IPS-18c (cell line): ENCODE measurements around the gene EXOC7.
"Not testable (repeated sequence)": the region's sequence is repeated elsewhere in the genome, so short reads cannot be mapped to it uniquely, and the experiment has no call there.

Experiments
- H3K4me3 ChIP-seq: 2 replicates; pipeline ENCODE4 v1.7.0; 2013; ENCODE audit warnings: low read depth, mild to moderate bottlenecking, low read length, moderate library complexity; ENCODE audit not compliant: insufficient read depth
- H3K9me3 ChIP-seq: one replicate; pipeline ENCODE4 v1.6.1; 2013; ENCODE audit warnings: mild to moderate bottlenecking, low read length, moderate library complexity; ENCODE audit not compliant: control insufficient read depth, insufficient read depth

The EXOC7 gene

DNA sequence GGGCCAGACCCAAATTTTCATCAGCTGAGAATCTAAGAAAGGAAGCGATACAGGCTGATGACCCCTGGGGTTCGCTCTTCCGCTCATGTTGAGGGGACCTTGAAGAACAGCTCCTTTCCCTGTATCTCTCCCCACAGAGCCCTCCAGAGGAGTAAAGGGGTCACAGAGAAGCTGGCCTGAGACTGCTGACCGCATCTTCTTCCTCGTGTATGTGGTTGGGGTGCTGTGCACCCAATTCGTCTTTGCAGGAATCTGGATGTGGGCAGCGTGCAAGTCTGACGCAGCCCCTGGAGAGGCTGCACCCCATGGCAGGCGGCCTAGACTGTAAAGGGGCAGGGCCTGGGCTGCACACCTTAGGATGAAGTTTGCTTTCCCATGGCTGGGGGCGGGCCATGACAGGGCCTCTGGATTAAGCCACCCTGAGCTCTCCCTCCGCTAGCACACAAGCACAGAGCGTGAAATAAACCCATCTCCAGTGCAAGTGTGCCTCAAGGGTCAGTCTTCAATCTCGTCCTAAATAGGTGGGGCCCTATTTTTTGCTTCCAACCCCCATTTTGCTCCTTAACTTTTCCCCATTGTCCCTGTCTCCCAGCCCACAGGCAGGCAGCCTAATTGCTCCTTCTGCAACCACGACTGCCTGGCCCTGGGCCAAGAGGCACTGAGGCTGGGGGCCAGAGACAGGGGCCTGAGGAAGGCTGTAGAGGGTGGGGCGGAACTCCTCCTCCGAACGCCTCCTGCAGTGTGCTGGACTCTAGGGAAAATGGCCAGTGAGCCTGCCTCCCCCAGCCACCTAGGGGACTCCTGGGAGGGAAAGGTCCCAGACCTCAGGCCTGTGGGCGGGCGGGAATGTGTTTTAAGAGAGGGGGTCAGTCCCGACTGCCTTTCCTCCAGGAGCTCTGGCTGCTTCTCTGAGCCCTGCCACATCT is 21.0 kb downstream of the EXOC7 start:
- H3K4me3 ChIP-seq = no peak overlapping the region
- H3K9me3 ChIP-seq = no peaks in the 10 kb centered on the region

DNA sequence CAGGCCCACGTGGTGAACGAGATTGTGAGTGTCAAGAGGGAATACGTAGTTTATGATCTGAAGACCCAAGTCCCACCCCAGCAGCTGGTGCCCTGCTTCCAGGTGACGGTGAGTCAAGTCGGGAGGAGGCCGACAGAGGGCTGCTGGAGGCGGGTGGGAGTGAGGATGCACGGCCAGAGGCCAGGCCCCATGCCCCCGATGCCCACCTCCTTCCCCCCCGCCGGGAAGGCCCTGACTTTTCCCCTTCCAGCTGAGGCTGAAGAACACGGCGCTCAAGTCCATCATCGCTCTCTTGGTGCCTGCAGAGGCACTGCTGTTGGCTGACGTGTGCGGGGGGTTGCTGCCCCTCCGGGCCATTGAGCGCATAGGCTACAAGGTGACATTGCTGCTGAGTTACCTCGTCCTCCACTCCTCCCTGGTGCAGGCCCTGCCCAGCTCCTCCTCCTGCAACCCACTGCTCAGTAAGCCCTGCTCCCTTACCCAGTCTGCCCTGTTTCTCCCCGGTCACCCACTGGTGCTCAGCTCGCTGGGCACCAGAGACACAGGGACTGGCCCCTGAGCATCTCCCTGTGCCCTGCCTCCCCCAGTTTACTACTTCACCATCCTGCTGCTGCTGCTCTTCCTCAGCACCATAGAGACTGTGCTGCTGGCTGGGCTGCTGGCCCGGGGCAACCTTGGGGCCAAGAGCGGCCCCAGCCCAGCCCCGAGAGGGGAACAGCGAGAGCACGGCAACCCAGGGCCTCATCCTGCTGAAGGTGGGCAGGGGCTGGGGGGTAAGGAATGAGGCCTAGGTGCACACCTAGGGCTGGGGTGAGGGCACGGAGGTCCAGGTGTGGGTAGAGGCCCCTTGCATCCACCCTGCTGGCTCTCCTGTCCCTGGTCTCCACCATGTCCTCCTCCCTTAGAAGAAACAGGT is 22.0 kb downstream of the EXOC7 start:
- Histone ChIP-seq H3K4me3 (no peak overlapping the region), H3K9me3 (no peaks in the 10 kb centered on the region)

- H3K9me3 ChIP-seq = no peaks in the 10 kb centered on the region
- no peak overlapping the region for H3K4me3 ChIP-seq
Observed at GRCh38 chr17:76080768-76081287, 22.8 kb downstream of the EXOC7 start.

DNA sequence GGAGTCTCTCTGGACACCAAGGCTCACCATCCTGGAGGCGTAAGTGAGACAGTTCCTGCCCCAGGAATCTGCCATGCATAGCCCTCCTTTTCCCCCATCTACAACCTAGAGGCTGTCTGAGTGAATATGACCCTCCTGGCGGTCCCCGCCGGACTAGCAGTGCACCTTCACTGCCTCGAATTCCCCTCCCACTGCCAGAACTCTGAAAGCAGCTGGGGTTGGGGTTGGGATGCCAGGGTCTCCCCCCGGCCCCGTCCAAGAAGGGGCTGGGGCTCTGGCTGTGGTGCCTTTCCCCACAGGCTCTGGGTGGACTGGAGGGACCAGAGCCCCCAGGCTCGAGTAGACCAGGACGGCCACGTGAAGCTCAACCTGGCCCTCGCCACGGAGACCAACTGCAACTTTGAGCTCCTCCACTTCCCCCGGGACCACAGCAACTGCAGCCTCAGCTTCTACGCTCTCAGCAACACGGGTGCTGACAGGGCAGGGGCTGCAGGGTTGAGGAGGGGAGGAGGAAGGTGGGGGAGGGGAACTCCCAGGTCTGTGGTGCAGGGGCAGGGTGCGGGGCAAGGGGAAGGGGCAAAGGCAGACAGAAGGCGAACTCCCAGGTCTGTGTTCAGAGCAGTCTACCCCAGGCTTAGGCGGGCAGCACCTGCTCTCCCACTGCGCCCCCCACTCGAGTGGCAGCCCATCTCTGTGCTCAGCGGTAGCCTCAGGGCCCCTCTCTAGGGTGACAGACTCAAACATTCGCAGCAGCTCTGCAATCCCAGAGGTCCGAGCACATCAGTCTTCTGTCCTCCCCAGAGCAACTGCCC is 23.4 kb downstream of the EXOC7 start:
- Histone ChIP-seq H3K9me3 (no peaks in the 10 kb centered on the region), H3K4me3 (peak overlapping the region; percentile 43)

GRCh38 chr17:76079535-76079955 is 24.0 kb downstream of the EXOC7 start:
- H3K9me3 ChIP-seq = no peaks in the 10 kb centered on the region
- peak overlapping the region; percentile 43; the same call in 1 of the 2 replicates for H3K4me3 ChIP-seq

DNA sequence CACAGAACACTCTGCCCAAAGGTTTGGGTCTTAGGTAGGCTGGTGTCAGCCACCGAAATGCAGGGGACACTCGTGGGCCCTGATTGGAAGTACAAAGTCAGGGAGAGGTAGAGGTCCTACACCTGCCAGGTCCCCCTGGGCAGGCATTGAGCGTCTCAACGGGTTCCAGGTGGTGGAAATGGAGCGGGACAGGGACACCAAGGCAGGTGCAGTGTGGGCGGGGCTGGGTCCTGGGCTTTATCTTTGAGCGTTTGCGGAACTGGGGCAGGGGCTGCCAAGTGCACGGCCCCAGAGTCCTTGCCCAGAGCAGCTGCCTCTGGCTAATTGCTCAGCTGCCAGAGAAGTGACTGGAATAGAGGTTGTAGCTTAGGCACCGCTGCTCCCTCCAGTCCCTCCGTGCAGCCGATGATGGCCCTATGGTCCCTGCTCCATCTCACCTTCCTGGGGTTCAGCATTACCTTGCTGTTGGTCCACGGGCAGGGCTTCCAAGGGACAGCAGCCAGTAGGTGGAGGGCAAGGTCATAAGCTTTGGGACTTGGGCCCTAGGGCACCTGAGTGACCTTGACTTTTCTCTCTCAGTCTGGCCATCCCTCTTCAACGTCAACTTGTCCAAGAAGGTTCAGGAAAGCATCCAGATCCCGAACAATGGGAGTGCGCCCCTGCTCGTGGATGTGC is 24.6 kb downstream of the EXOC7 start, which contains the start of gene ZACN:
Gene ZACN, plus strand, starts transcription at position 323 of the 675 bp plus-strand sequence. Its CDS starts 83 bp downstream, at position 406.
- peak within 1 kb of the TSS; percentile 43 for H3K4me3 ChIP-seq
- H3K9me3 ChIP-seq = no peaks in the 10 kb centered on the region

DNA sequence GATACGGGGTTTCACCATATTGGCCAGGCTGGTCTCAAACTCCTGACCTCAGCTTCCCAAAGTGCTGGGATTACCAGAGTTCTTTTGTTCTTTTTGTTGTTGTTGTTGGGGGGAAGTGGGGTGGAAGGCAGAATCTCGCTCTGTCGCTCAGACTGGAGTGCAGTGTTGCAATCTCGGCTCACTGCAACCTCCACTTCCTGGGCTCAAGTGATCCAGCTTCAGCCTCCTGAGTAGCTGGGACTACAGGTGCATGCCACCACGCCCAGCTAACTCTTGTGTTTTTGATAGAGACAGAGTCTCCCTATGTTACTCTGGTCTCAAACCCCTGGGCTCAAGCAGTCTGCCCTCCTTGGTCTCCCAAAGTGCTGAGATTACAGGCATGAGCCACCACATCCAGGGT is 25.2 kb downstream of the EXOC7 start:
- H3K4me3 ChIP-seq, H3K9me3 ChIP-seq: not testable (repeated sequence)

GRCh38 chr17:76077584-76078110 is 25.9 kb downstream of the EXOC7 start:
- Histone ChIP-seq H3K4me3 (no peak overlapping the region), H3K9me3 (no peaks in the 10 kb centered on the region)

GRCh38 chr17:76076765-76077583 is 26.6 kb downstream of the EXOC7 start:
- Histone ChIP-seq H3K9me3 (no peaks in the 10 kb centered on the region), H3K4me3 (peak overlapping the region; percentile 36)

GRCh38 chr17:76076146-76076764 is 27.3 kb downstream of the EXOC7 start:
- Histone ChIP-seq H3K9me3 (no peaks in the 10 kb centered on the region), H3K4me3 (peak overlapping the region; percentile 42)

DNA sequence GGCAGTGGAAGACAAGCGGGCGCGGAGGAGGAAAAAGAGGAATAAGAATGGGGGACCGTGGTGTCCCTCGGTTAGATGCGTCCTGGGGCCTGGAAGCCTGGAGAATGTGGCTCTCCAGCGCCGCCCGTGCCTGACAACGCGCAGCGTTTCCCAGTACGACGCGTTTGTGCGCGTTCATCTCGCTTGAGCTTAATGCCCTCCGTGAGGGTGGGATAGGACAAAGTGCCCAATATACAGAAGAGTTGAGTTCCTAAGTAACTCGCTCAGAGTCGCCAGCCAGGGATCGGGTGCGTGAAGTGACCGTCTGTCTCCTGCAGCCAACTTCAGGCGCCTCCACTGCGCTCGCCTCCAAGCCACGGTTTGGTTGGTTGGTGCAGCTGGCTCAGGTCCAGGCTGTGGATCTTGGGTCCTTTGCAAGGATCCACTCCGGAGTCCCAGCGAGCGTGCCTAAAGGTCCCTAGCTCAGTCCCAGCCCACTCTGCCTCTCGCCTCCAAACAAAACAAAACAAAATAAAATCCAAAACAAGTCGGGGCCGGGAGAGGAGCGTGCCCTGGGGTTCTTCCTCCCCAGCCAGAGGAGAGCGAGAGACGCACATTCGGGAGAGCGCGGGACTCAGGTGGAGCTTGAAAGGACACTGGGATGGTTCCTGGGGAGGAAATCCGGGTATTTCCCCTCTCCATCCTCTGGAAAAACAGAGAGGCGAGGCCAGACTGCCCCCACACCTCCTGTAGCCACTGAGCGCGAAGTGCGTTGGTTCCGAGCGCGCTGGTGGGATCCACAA is 28.0 kb downstream of the EXOC7 start:
- Histone ChIP-seq H3K9me3 (no peaks in the 10 kb centered on the region), H3K4me3 (peak overlapping the region; percentile 42)

- peak within 1 kb of the TSS; percentile 42 for H3K4me3 ChIP-seq
Observed at GRCh38 chr17:76074390-76075363, 28.9 kb downstream of the EXOC7 start, which contains the start of gene GALR2. Gene GALR2, plus strand, starts transcription at chr17:76074781. Its CDS starts 103 bp downstream, at chr17:76074884.

GRCh38 chr17:76072148-76072858 is 31.3 kb downstream of the EXOC7 start, which contains the start of gene SRP68:
Gene SRP68, minus strand, starts transcription at chr17:76072517. Its CDS starts 26 bp downstream, at chr17:76072491.
- no peaks in the 10 kb centered on the region for H3K9me3 ChIP-seq
- peak within 1 kb of the TSS; percentile 95 for H3K4me3 ChIP-seq

More at GRCh38 chr17:76074390-76075363, 28.9 kb downstream of the EXOC7 start, which contains the start of gene GALR2:
- no peaks in the 10 kb centered on the region for H3K9me3 ChIP-seq
